Cardiac fibroblast (primary cell): ENCODE results near the gene KCNQ1.
A peak's percentile ranks its signal among the peaks of the same experiment; 100 is the strongest.

Source experiments
- DNase-seq, 2 donors: peaks; one replicate each; pipeline versions ENCODE4 v3.0.0 to v3.0.0-alpha.2; 2010; ENCODE audit warnings: low read depth in 2 of 2
- H3K4me3 ChIP-seq, 2 donors: replicated peaks in 1 of 2; 1 replicate in 1 of 2; 2 replicates in 1 of 2; pipeline ENCODE4 v1.5.1; 2011; ENCODE audit warnings: low read depth in 2 of 2, low read length in 2 of 2, mild to moderate bottlenecking in 2 of 2, moderate library complexity in 1 of 2
- TF ChIP-seq, protein P1 (sequence below): IDR thresholded peaks from one replicate; pipeline ENCODE4 v1.5.1; 2011; ENCODE audit warnings: low read depth, mild to moderate bottlenecking, low read length, inconsistent platforms

Gene KCNQ1

GRCh38 chr11:2890466-2891294 is 445.9 kb downstream of the KCNQ1 start:
- H3K4me3 ChIP-seq = no peak overlapping the region
- TF ChIP-seq, protein P1, sequence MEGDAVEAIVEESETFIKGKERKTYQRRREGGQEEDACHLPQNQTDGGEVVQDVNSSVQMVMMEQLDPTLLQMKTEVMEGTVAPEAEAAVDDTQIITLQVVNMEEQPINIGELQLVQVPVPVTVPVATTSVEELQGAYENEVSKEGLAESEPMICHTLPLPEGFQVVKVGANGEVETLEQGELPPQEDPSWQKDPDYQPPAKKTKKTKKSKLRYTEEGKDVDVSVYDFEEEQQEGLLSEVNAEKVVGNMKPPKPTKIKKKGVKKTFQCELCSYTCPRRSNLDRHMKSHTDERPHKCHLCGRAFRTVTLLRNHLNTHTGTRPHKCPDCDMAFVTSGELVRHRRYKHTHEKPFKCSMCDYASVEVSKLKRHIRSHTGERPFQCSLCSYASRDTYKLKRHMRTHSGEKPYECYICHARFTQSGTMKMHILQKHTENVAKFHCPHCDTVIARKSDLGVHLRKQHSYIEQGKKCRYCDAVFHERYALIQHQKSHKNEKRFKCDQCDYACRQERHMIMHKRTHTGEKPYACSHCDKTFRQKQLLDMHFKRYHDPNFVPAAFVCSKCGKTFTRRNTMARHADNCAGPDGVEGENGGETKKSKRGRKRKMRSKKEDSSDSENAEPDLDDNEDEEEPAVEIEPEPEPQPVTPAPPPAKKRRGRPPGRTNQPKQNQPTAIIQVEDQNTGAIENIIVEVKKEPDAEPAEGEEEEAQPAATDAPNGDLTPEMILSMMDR = no peak
- DNase-seq = peak; percentile 49 to 72

- peak overlapping the region in 1 of 2 donors; percentile 41 for H3K4me3 ChIP-seq
- DNase-seq = no peak
- TF ChIP-seq, protein P1 = no peak
Measured at GRCh38 chr11:2891326-2892214, 446.8 kb downstream of the KCNQ1 start.

GRCh38 chr11:2892215-2892966 is 447.6 kb downstream of the KCNQ1 start:
- TF ChIP-seq, protein P1 = peak; percentile 92
- peak; percentile 41 to 69 for DNase-seq
- H3K4me3 ChIP-seq = peak overlapping the region; percentile 41 to 45

GRCh38 chr11:2892967-2893528 is 448.2 kb downstream of the KCNQ1 start:
- TF ChIP-seq, protein P1 = peak; percentile 24
- no peak for DNase-seq
- peak overlapping the region; percentile 41 to 45 for H3K4me3 ChIP-seq

DNA sequence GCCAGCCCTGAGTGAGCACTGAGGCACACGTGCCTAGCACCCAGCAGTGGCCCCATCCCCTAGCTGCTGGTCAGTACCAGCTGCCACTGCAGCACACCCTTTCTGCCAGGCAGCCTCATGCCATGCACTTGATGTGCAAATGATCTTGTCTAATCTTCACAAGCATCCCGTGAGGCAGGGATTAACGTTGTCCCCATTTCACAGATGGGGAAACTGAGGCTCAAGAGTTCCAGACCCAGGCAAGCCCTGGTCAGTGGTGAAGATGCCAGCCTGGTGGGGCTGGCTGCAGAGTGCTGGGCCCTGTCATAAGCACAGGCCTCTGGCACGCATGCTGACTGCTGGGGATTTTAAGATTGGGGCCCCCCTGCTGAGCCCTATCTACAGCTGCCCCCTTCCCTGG is 449.1 kb downstream of the KCNQ1 start:
- TF ChIP-seq, protein P1 = no peak
- DNase-seq = no peak
- H3K4me3 ChIP-seq = no peak overlapping the region

GRCh38 chr11:2896047-2896446 is 451.2 kb downstream of the KCNQ1 start:
- TF ChIP-seq, protein P1 = no peak
- H3K4me3 ChIP-seq = no peak overlapping the region
- DNase-seq = no peak
